AG04450 (cell line): ENCODE measurements around the gene APOA4. TPM values are rescaled to one million over a fixed set of nuclear protein-coding genes. Genes with fewer than 3 reads are reported as not detected.

Experiments used
- CTCF ChIA-PET: fragments of 300-600, 350-600 bp; formaldehyde crosslinking; extraction: SDS; loops from one replicate; lab custom pipeline; 2022; ENCODE audit warnings: antibody characterized with exemption, inconsistent platforms; lab: Charles Lee
- POLR2A ChIA-PET: fragments of 350-600 bp; formaldehyde crosslinking; extraction: SDS; loops from one replicate; lab custom pipeline; 2021; ENCODE audit warnings: antibody characterized with exemption, inconsistent platforms; lab: Yijun Ruan, JAX
- DNase-seq: peaks from one replicate; pipeline ENCODE4 v3.0.0-alpha.2; 2011; ENCODE audit warnings: low read depth, low spot score
- H3K27ac ChIP-seq: one replicate; pipeline ENCODE4 v1.5.1; 2012; ENCODE audit warnings: low read depth, low read length, control low read depth
- H3K27me3 ChIP-seq: one replicate; pipeline ENCODE4 v1.6.0; 2012; ENCODE audit warnings: low read length; ENCODE audit not compliant: control insufficient read depth, insufficient read depth
- H3K4me3 ChIP-seq: 2 replicates; pipeline ENCODE4 v1.5.1; 2011; ENCODE audit warnings: mild to moderate bottlenecking, low read depth, low read length, control low read depth
- H3K9me3 ChIP-seq: 2 replicates; pipeline ENCODE4 v1.5.1; 2012; ENCODE audit warnings: low read length; ENCODE audit not compliant: control insufficient read depth, insufficient read depth
- CTCF ChIP-seq: IDR thresholded peaks from 2 replicates; pipeline ENCODE4 v1.5.1; 2011; ENCODE audit warnings: low read depth, low read length, control low read depth, inconsistent platforms
- polyA plus RNA-seq: library from polyadenylated mRNA; depleted of rRNA; stranded (reverse); fragments of >200 nt; gene quantifications from 2 replicates; pipeline ENCODE4 v1.2.3, GENCODE V29; 2011

The APOA4 gene
- polyA plus RNA-seq, 1 experiment: not detected

GRCh38 chr11:116798368-116798767 is 24.7 kb downstream of the APOA4 start:
- Histone ChIP-seq H3K27ac (no peak overlapping the region), H3K4me3 (no peak overlapping the region), H3K9me3 (no peaks in the 10 kb centered on the region), H3K27me3 (peaks cover 9% of the 10 kb centered on the region)
- no peak for TF ChIP-seq CTCF
- ChIA-PET CTCF (interaction anchor here (0.6 to 2.5 kb wide), 2 partner anchors 38 to 340 kb away, joined by 8 read pairs; partner anchors contain the start of gene APOA1), POLR2A (no interaction called here)
- DNase-seq: no peak

- CTCF ChIA-PET: no interaction called here
- POLR2A ChIA-PET: no interaction called here
- DNase-seq: no peak
- H3K4me3 ChIP-seq: no peak overlapping the region
- H3K9me3 ChIP-seq: no peaks in the 10 kb centered on the region
- peaks cover 6% of the 10 kb centered on the region for H3K27me3 ChIP-seq
- no peak for TF ChIP-seq CTCF
- H3K27ac ChIP-seq: no peak overlapping the region
Observed at GRCh38 chr11:116797816-116798215, 25.3 kb downstream of the APOA4 start.

GRCh38 chr11:116796548-116796947 is 26.6 kb downstream of the APOA4 start:
- peaks cover 5% of the 10 kb centered on the region for H3K27me3 ChIP-seq
- no peak for DNase-seq
- no peak overlapping the region for H3K27ac ChIP-seq
- no peak overlapping the region for H3K4me3 ChIP-seq
- H3K9me3 ChIP-seq: no peaks in the 10 kb centered on the region
- ChIA-PET CTCF (interaction anchor here (8.7 to 11.0 kb wide), 2 partner anchors 39 to 310 kb away, joined by 138 to 209 read pairs; partner anchors contain the start of gene APOA1), POLR2A (no interaction called here)
- no peak for TF ChIP-seq CTCF

- H3K9me3 ChIP-seq: no peaks in the 10 kb centered on the region
- H3K27ac ChIP-seq: no peak overlapping the region
- POLR2A ChIA-PET: no interaction called here
- no peak for TF ChIP-seq CTCF
- no peaks in the 10 kb centered on the region for H3K27me3 ChIP-seq
- CTCF ChIA-PET: interaction anchor here (1.3 to 11.0 kb wide), 3 partner anchors 41 to 311 kb away, joined by 5 to 209 read pairs (median 138); partner anchors contain the start of genes APOA1 and SIK3
- H3K4me3 ChIP-seq: no peak overlapping the region
- DNase-seq: no peak
Observed at GRCh38 chr11:116794851-116795250, 28.3 kb downstream of the APOA4 start.

GRCh38 chr11:116793772-116794097 is 29.4 kb downstream of the APOA4 start:
- no peak for TF ChIP-seq CTCF
- Histone ChIP-seq H3K4me3 (no peak overlapping the region), H3K27ac (no peak overlapping the region), H3K9me3 (no peaks in the 10 kb centered on the region), H3K27me3 (no peaks in the 10 kb centered on the region)
- CTCF ChIA-PET: interaction anchor here (0.6 to 11.0 kb wide), 5 partner anchors 42 to 433 kb away, joined by 3 to 209 read pairs (median 5); partner anchors contain the start of genes APOA1 and SIK3
- DNase-seq: no peak
- POLR2A ChIA-PET: no interaction called here
